Activated CD4-positive, alpha-beta T cell treated with anti-CD3 and anti-CD28 coated beads, Interleukin-2, amount 10 ng/mL, durations not matched to agents 7 days and 5 days (primary cell): Measurements from ENCODE around the gene INF2. TPM values are rescaled to one million over a fixed set of nuclear protein-coding genes. Genes with fewer than 3 reads are reported as not detected.

Source experiments
- CTCF ChIA-PET: fragments of 350-600 bp; sonication (Branson Sonifier 250); formaldehyde crosslinking; loops from one replicate; lab custom pipeline; 2021; ENCODE audit warnings: antibody characterized with exemption; lab: Charles Lee
- POLR2A ChIA-PET: fragments of 350-600 bp; sonication (Branson Sonifier 250); formaldehyde crosslinking; loops from one replicate; lab custom pipeline; 2021; ENCODE audit warnings: antibody characterized with exemption; lab: Charles Lee
- DNase-seq: peaks from one replicate; pipeline ENCODE4 v3.0.0-alpha.2; 2020
- H3K27ac Mint-ChIP-seq: one replicate; pipeline ENCODE4 v1.8.0; 2021; ENCODE audit warnings: mild to moderate bottlenecking, moderate library complexity, mixed read lengths
- H3K27me3 Mint-ChIP-seq: one replicate; pipeline ENCODE4 v1.8.0; 2021; ENCODE audit warnings: mixed read lengths
- H3K36me3 Mint-ChIP-seq: one replicate; pipeline ENCODE4 v1.8.0; 2021; ENCODE audit warnings: low read depth, mixed read lengths
- H3K4me1 Mint-ChIP-seq: one replicate; pipeline ENCODE4 v1.8.0; 2021; ENCODE audit warnings: mixed read lengths
- H3K4me3 Mint-ChIP-seq: one replicate; pipeline ENCODE4 v1.8.0; 2021; ENCODE audit warnings: mild to moderate bottlenecking, moderate library complexity, mixed read lengths
- H3K9me3 Mint-ChIP-seq: one replicate; pipeline ENCODE4 v1.8.0; 2021; ENCODE audit warnings: mixed read lengths
- total RNA-seq, 2 experiments: library from RNA; stranded (reverse); gene quantifications; one replicate each; pipeline ENCODE4 v1.2.3, GENCODE V29; 2021

Gene INF2
- total RNA-seq, 2 experiments from 2014 or later: 163 to 171 TPM

DNA sequence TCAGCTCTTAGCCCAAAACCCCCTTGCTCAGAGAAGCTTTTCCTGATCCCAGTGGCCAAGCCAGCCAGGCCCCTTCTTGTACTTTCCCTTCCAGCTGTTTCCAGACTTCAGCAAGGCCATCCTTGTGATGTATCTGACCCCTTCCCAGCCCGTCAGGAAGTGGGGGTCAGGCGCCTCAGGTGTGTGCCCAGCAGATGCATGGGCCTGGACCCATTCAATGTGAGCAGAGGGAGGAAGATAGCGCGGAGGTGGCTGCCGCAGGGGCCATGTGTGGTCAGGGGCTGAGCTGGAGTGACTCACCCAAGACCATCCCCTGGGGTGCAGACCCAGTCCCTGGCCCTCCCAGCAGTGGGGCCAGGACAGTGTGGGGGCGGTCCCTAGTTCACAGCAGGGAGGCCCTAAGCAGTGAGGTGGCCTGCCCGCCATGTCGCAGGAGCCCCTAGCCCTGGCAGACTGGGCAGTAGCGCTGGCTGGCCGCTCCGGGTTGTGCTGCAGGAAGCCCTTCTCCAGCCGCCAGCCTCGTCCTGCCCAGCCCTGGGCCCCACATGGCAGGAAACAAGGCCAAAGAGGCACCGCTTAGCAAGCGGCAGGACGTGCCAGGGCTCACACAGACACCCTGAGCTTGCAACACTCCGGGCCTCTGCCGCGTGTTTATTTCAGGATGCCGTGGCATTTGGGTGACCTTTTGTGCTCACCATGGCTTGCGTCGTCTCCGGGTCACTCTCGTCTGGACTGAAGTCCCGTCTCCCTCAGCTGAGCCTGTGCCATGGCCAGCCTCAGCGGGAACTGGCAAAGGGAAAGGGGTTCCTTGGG lies 46.6 kb downstream of the INF2 start:
- no peaks in the 10 kb centered on the region for H3K9me3 Mint-ChIP-seq
- H3K4me1 Mint-ChIP-seq: no peaks in the 10 kb centered on the region
- H3K36me3 Mint-ChIP-seq: no peaks in the 10 kb centered on the region
- no peaks in the 10 kb centered on the region for H3K27me3 Mint-ChIP-seq
- no peak overlapping the region for H3K27ac Mint-ChIP-seq
- no peak for DNase-seq
- H3K4me3 Mint-ChIP-seq: no peak overlapping the region
- ChIA-PET CTCF (interaction anchor here (0.9 to 1.9 kb wide), 2 partner anchors 16 to 27 kb away, joined by 3 to 6 read pairs; partner anchors contain the start of gene SIVA1), POLR2A (no interaction called here)

DNA sequence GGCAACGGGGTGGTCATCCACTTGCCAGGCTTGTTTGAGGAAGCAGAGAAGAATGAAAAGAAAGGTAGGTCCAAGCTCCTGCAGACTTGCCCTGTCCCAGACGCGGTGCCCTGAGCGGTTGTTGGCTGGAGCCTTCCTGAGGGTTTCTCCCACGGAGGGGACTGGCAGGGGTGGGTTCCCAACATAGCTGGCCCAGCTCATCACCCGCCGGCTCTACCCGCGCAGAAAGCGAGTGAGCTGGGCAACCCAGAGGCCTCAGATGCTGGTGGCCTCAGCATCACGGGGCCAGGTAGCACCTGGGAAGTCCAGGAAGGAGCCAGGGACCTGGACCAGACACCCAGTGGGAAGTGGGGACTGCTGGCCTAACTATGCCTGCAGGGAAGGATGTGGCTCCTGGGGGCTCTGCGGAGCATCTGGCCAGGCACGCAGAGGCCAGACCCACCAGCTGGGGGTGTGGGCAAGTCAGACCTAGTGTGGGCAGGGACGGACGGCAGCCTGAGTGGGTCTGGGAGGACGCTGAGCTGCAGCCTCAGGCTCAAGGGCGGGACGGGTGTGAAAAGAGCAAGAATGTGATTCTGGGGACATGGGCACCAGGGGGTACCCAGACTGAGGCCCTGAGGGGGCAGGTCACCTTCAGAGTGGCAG lies 49.1 kb downstream of the INF2 start:
- POLR2A ChIA-PET: no interaction called here
- no peaks in the 10 kb centered on the region for H3K9me3 Mint-ChIP-seq
- no peak for DNase-seq
- no peaks in the 10 kb centered on the region for H3K36me3 Mint-ChIP-seq
- no peaks in the 10 kb centered on the region for H3K4me1 Mint-ChIP-seq
- CTCF ChIA-PET: interaction anchor here (0.8 to 3.0 kb wide), 4 partner anchors 11 to 88 kb away, joined by 3 to 10 read pairs (median 4); no protein-coding TSS in a partner anchor
- H3K27me3 Mint-ChIP-seq: no peaks in the 10 kb centered on the region
- H3K27ac Mint-ChIP-seq: no peak overlapping the region
- no peak overlapping the region for H3K4me3 Mint-ChIP-seq

- no peak overlapping the region for H3K27ac Mint-ChIP-seq
Measured at GRCh38 chr14:104739026-104739425, 49.6 kb downstream of the INF2 start.

GRCh38 chr14:104739546-104740516 lies 50.4 kb downstream of the INF2 start:
- ChIA-PET POLR2A (no interaction called here), CTCF (interaction anchor here (1.8 to 3.0 kb wide), 2 partner anchors 10 to 86 kb away, joined by 5 to 10 read pairs; no protein-coding TSS in a partner anchor)
- Mint-ChIP-seq H3K9me3 (no peaks in the 10 kb centered on the region), H3K27ac (no peak overlapping the region), H3K27me3 (no peaks in the 10 kb centered on the region), H3K4me3 (no peak overlapping the region), H3K36me3 (no peaks in the 10 kb centered on the region), H3K4me1 (no peaks in the 10 kb centered on the region)
- no peak for DNase-seq

More at GRCh38 chr14:104739026-104739425, 49.6 kb downstream of the INF2 start:
- POLR2A ChIA-PET: no interaction called here
- CTCF ChIA-PET: interaction anchor here (0.8 to 3.0 kb wide), 3 partner anchors 11 to 87 kb away, joined by 3 to 10 read pairs (median 5); no protein-coding TSS in a partner anchor
- Mint-ChIP-seq H3K4me3 (no peak overlapping the region), H3K4me1 (no peaks in the 10 kb centered on the region), H3K9me3 (no peaks in the 10 kb centered on the region), H3K27me3 (no peaks in the 10 kb centered on the region), H3K36me3 (no peaks in the 10 kb centered on the region)
- no peak for DNase-seq

GRCh38 chr14:104741108-104741802 lies 51.8 kb downstream of the INF2 start:
- DNase-seq: no peak
- ChIA-PET CTCF (interaction anchor here (0.7 to 1.8 kb wide), 2 partner anchors 12 to 525 kb away, joined by 3 to 8 read pairs; partner anchors contain the start of gene SIVA1), POLR2A (no interaction called here)
- Mint-ChIP-seq H3K4me3 (no peak overlapping the region), H3K4me1 (peaks cover 6% of the 10 kb centered on the region), H3K27ac (no peak overlapping the region), H3K9me3 (no peaks in the 10 kb centered on the region), H3K36me3 (no peaks in the 10 kb centered on the region), H3K27me3 (no peaks in the 10 kb centered on the region)

GRCh38 chr14:104741803-104742251 lies 52.4 kb downstream of the INF2 start:
- no peak overlapping the region for H3K4me3 Mint-ChIP-seq
- H3K9me3 Mint-ChIP-seq: no peaks in the 10 kb centered on the region
- POLR2A ChIA-PET: no interaction called here
- H3K4me1 Mint-ChIP-seq: peaks cover 7% of the 10 kb centered on the region
- CTCF ChIA-PET: interaction anchor here (0.7 to 1.8 kb wide), 3 partner anchors 11 to 526 kb away, joined by 3 to 8 read pairs (median 4); partner anchors contain the start of gene SIVA1
- H3K27me3 Mint-ChIP-seq: no peaks in the 10 kb centered on the region
- no peak overlapping the region for H3K27ac Mint-ChIP-seq
- no peaks in the 10 kb centered on the region for H3K36me3 Mint-ChIP-seq
- no peak for DNase-seq

GRCh38 chr14:104742586-104743455 lies 53.4 kb downstream of the INF2 start:
- DNase-seq: no peak
- POLR2A ChIA-PET: no interaction called here
- no peaks in the 10 kb centered on the region for H3K27me3 Mint-ChIP-seq
- H3K4me3 Mint-ChIP-seq: no peak overlapping the region
- H3K4me1 Mint-ChIP-seq: peaks cover 7% of the 10 kb centered on the region
- CTCF ChIA-PET: interaction anchor here (0.8 to 1.9 kb wide), 4 partner anchors 9 to 26 kb away, joined by 3 to 8 read pairs (median 4); partner anchors contain the start of gene SIVA1
- no peaks in the 10 kb centered on the region for H3K36me3 Mint-ChIP-seq
- no peaks in the 10 kb centered on the region for H3K9me3 Mint-ChIP-seq
- no peak overlapping the region for H3K27ac Mint-ChIP-seq

GRCh38 chr14:104743461-104744380 lies 54.3 kb downstream of the INF2 start:
- ChIA-PET POLR2A (no interaction called here), CTCF (interaction anchor here (0.8 to 1.9 kb wide), 3 partner anchors 9 to 25 kb away, joined by 3 to 8 read pairs (median 4); partner anchors contain the start of gene SIVA1)
- Mint-ChIP-seq H3K4me1 (peaks cover 7% of the 10 kb centered on the region), H3K36me3 (no peaks in the 10 kb centered on the region), H3K4me3 (no peak overlapping the region), H3K27me3 (no peaks in the 10 kb centered on the region), H3K27ac (no peak overlapping the region), H3K9me3 (no peaks in the 10 kb centered on the region)
- no peak for DNase-seq

DNA sequence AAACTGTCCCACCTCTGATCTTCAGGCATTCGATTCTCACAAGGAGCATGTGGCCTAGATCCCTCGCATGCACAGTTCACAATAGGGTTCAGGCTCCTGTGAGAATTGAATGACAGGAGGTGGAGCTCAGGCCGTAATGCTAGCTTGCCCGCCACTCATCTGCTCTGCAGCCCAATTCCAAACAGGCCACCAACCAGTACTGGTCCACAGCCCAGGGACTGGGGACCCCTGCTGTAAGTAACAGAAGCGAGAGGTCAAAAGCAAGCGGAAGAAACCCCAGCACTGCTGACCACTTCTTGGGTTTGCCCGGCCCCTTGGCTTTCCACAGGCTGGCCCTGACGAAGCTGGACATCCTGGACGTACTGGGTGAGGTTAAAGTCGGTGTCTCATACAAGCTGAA lies 55.1 kb downstream of the INF2 start:
- no peak for DNase-seq
- Mint-ChIP-seq H3K9me3 (no peaks in the 10 kb centered on the region), H3K27me3 (no peaks in the 10 kb centered on the region), H3K4me1 (peaks cover 7% of the 10 kb centered on the region), H3K36me3 (no peaks in the 10 kb centered on the region), H3K27ac (no peak overlapping the region), H3K4me3 (no peak overlapping the region)
- POLR2A ChIA-PET: no interaction called here
- CTCF ChIA-PET: interaction anchor here (0.8 to 1.4 kb wide), 2 partner anchors 47 to 62 kb away, joined by 3 read pairs; no protein-coding TSS in a partner anchor

GRCh38 chr14:104745431-104745830 lies 56.0 kb downstream of the INF2 start:
- CTCF ChIA-PET: interaction anchor here (1.4 kb wide), 1 partner anchor 46 kb away, joined by 3 read pairs; no protein-coding TSS in a partner anchor
- no peak overlapping the region for H3K4me3 Mint-ChIP-seq

More at GRCh38 chr14:104745431-104745830, 56.0 kb downstream of the INF2 start:
- Mint-ChIP-seq H3K27me3 (no peaks in the 10 kb centered on the region), H3K27ac (peak overlapping the region; percentile 5), H3K4me1 (peaks cover 10% of the 10 kb centered on the region), H3K9me3 (no peaks in the 10 kb centered on the region), H3K36me3 (no peaks in the 10 kb centered on the region)
- POLR2A ChIA-PET: no interaction called here
- no peak for DNase-seq
